Activated B cell treated with CpG ODN at 0.5 μM for 24 hours (primary cell): ENCODE results near the gene ICE2. TPM values are rescaled to one million over a fixed set of nuclear protein-coding genes. Genes with fewer than 3 reads are reported as not detected.

ENCODE experiments used
- ATAC-seq: fragments of 200-7000 bp; cut with Tn5 transposase; one replicate; pipeline ENCODE4 v1.10.0; 2021; ENCODE audit warnings: low read depth, mild to moderate bottlenecking, moderate library complexity
- CTCF ChIA-PET: fragments of 350-600 bp; sonication (Branson Sonifier 250); formaldehyde crosslinking; loops from one replicate; lab custom pipeline; 2021; ENCODE audit warnings: antibody characterized with exemption; lab: Charles Lee
- POLR2A ChIA-PET: fragments of 350-600 bp; sonication (Branson Sonifier 250); formaldehyde crosslinking; loops from one replicate; lab custom pipeline; 2021; ENCODE audit warnings: antibody characterized with exemption; lab: Charles Lee
- DNase-seq: peaks from one replicate; pipeline ENCODE4 v3.0.0; 2022
- H3K27ac Mint-ChIP-seq: one replicate; pipeline ENCODE4 v1.8.0; 2020; ENCODE audit warnings: mixed read lengths
- H3K27me3 Mint-ChIP-seq: one replicate; pipeline ENCODE4 v1.8.0; 2021; ENCODE audit warnings: mixed read lengths
- H3K36me3 Mint-ChIP-seq: one replicate; pipeline ENCODE4 v1.8.0; 2021; ENCODE audit warnings: low read depth, mixed read lengths
- H3K4me1 Mint-ChIP-seq: one replicate; pipeline ENCODE4 v1.8.0; 2021; ENCODE audit warnings: mixed read lengths
- H3K4me3 Mint-ChIP-seq: one replicate; pipeline ENCODE4 v1.8.0; 2020; ENCODE audit warnings: mild to moderate bottlenecking, mixed read lengths
- H3K9me3 Mint-ChIP-seq: one replicate; pipeline ENCODE4 v1.8.0; 2020; ENCODE audit warnings: mixed read lengths
- CTCF ChIP-seq: fragments of 200-600 bp; IDR thresholded peaks from one replicate; pipeline ENCODE4 v1.8.0; 2022; ENCODE audit warnings: antibody characterized with exemption, mild to moderate bottlenecking
- intact Hi-C: fragments of 100-400 bp; cut with micrococcal nuclease; formaldehyde crosslinking; loops from one replicate; pipeline ENCODE4 v1.15.1; 2024
- total RNA-seq: library from RNA; stranded (reverse); gene quantifications from 2 replicates; pipeline ENCODE4 v1.2.3, GENCODE V29; 2022

The ICE2 gene
- total RNA-seq, 1 donor from 2014 or later: 78.0 TPM

DNA sequence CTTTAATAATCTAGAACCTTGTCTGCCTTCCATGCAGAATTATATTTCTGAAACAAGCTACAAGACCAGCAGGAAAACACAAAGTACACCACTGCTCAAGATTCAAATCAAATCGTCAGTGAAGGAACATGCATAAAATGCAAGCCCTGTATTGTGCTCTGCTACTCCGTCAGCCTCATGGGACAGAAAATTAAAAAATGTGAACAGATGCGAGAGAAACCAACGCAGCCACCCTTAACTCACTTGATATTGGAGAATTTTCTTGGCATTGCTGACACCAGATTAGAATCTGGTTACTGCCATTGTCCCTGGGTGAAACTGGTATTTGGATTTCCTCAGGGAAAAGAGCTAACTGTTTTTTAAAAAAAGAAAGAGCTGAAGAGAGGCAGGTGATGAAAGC, 104.7 kb downstream of the ICE2 start:
- no peaks in the 10 kb centered on the region for H3K27me3 Mint-ChIP-seq
- H3K4me3 Mint-ChIP-seq: no peak overlapping the region
- ATAC-seq (no peak), DNase-seq (no peak)
- no peaks in the 10 kb centered on the region for H3K9me3 Mint-ChIP-seq
- TF ChIP-seq CTCF: no peak
- no peak overlapping the region for H3K27ac Mint-ChIP-seq
- intact Hi-C loops: no loop called here
- H3K4me1 Mint-ChIP-seq: no peaks in the 10 kb centered on the region
- CTCF ChIA-PET: no interaction called here
- peaks cover 75% of the 10 kb centered on the region for H3K36me3 Mint-ChIP-seq
- POLR2A ChIA-PET: no interaction called here

DNA sequence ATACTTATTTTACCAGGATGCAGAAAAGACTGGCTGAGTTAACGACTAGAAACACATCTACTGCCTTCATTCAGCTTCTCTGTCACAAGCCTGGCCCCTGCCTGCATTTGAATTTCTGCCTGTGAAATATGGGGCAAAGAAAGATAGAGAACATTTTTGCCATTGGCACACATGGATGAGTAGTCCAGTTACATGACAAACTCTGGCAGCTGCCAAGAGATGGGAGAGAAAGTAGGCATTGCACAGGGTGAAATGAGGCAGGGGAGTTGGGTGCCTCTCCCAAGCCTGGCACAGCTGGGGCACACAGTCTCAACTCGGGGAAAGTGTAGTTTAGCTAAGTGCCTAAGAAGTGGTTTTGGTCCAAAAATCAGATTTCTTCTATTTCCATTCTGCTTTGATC, 105.2 kb downstream of the ICE2 start:
- H3K9me3 Mint-ChIP-seq: no peaks in the 10 kb centered on the region

GRCh38 chr15:60373327-60373726, 105.6 kb downstream of the ICE2 start:
- intact Hi-C loops: no loop called here
- no peak for ATAC-seq
- no peaks in the 10 kb centered on the region for H3K9me3 Mint-ChIP-seq
- ChIA-PET CTCF (interaction anchor here (1.1 kb wide), 1 partner anchor 9 kb away, joined by 3 read pairs; no protein-coding TSS in a partner anchor), POLR2A (no interaction called here)
- no peak overlapping the region for H3K4me3 Mint-ChIP-seq
- no peak for TF ChIP-seq CTCF
- no peak for DNase-seq
- H3K27me3 Mint-ChIP-seq: no peaks in the 10 kb centered on the region
- no peak overlapping the region for H3K27ac Mint-ChIP-seq
- no peaks in the 10 kb centered on the region for H3K4me1 Mint-ChIP-seq
- H3K36me3 Mint-ChIP-seq: peaks cover 77% of the 10 kb centered on the region

More for the DNA sequence above, 105.2 kb downstream of the ICE2 start:
- no peaks in the 10 kb centered on the region for H3K27me3 Mint-ChIP-seq
- POLR2A ChIA-PET: no interaction called here
- CTCF ChIA-PET: interaction anchor here (1.1 kb wide), 1 partner anchor 10 kb away, joined by 3 read pairs; no protein-coding TSS in a partner anchor
- intact Hi-C loops: no loop called here
- no peak for TF ChIP-seq CTCF
- H3K4me1 Mint-ChIP-seq: no peaks in the 10 kb centered on the region
- H3K36me3 Mint-ChIP-seq: peaks cover 77% of the 10 kb centered on the region
- no peak for DNase-seq
- ATAC-seq: no peak
- H3K4me3 Mint-ChIP-seq: no peak overlapping the region
- H3K27ac Mint-ChIP-seq: no peak overlapping the region

DNA sequence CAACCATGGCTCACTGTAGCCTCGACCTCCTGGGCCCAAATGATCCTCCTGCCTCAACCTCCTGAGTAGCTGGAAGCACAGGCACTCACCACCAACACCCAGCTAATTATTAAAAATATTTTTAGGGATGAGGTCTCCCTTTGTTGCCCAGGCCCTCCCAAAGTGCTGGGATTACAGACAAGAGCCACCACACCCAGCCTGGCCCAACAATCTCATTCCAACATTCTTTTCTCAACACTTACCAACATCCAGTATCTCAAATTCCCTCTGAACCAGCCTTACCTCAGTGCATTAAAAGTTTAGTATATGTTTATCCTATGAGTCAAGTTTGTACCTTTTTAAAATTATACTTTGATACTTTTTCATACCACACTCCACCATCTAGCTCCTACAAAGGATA, 106.2 kb downstream of the ICE2 start:
- DNase-seq (no peak), ATAC-seq (no peak)
- Mint-ChIP-seq H3K27ac (no peak overlapping the region), H3K27me3 (no peaks in the 10 kb centered on the region), H3K4me3 (no peak overlapping the region), H3K9me3 (no peaks in the 10 kb centered on the region), H3K4me1 (no peaks in the 10 kb centered on the region), H3K36me3 (peaks cover 73% of the 10 kb centered on the region)
- intact Hi-C loops: no loop called here
- no peak for TF ChIP-seq CTCF
- ChIA-PET CTCF (interaction anchor here (1.1 kb wide), 1 partner anchor 9 kb away, joined by 3 read pairs; no protein-coding TSS in a partner anchor), POLR2A (no interaction called here)

DNA sequence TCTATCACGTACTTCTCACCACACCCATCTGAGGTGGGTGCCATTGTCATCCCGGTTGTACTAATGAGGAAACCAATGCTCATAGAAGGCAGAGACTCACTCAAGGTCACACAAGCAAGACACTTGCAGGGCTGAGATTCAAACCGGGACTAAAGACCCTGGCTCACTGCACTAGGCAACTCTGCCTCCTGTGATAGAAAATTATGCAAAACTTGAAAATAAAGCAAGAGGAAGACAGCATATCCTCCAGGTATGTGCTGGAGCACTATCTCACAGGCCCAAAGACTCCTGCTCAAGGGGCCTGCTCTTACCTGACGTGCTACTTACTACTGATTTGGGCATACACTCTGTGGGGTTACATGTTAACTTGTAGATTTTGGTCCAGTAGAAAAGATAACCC, 106.7 kb downstream of the ICE2 start:
- ATAC-seq (no peak), DNase-seq (no peak)
- Mint-ChIP-seq H3K27ac (no peak overlapping the region), H3K36me3 (peaks cover 73% of the 10 kb centered on the region), H3K27me3 (no peaks in the 10 kb centered on the region), H3K9me3 (no peaks in the 10 kb centered on the region), H3K4me3 (no peak overlapping the region), H3K4me1 (no peaks in the 10 kb centered on the region)
- TF ChIP-seq CTCF: no peak
- ChIA-PET CTCF (no interaction called here), POLR2A (interaction anchor here (0.6 kb wide), 1 partner anchor 19 kb away, joined by 3 read pairs; no protein-coding TSS in a partner anchor)
- intact Hi-C loops: no loop called here
